ENCODE results near the gene RNASE11. TPM values are rescaled to one million over a fixed set of nuclear protein-coding genes. Genes with fewer than 3 reads are reported as not detected.
"Not testable (repeated sequence)": the region's sequence is repeated elsewhere in the genome, so short reads cannot be mapped to it uniquely, and the experiment has no call there.

The RNASE11 gene
- total RNA-seq, 1 donor from 2014 or later = not detected

GRCh38 chr14:20580242-20580641 lies 7.6 kb downstream of the RNASE11 start:
- no peak for DNase-seq

GRCh38 chr14:20578784-20579502 lies 8.9 kb downstream of the RNASE11 start:
- DNase-seq = no peak

- no peak for DNase-seq
Observed at GRCh38 chr14:20578325-20578724, 9.5 kb downstream of the RNASE11 start.

GRCh38 chr14:20572382-20572990 lies 15.3 kb downstream of the RNASE11 start:
- not testable (repeated sequence) for DNase-seq

- not testable (repeated sequence) for DNase-seq
Observed at GRCh38 chr14:20570720-20571119, 17.1 kb downstream of the RNASE11 start.

GRCh38 chr14:20569865-20570264 lies 17.9 kb downstream of the RNASE11 start:
- DNase-seq = not testable (repeated sequence)

- no peak for DNase-seq
Observed at GRCh38 chr14:20569066-20569465, 18.7 kb downstream of the RNASE11 start.

- no peak for DNase-seq
Observed at GRCh38 chr14:20568393-20568792, 19.4 kb downstream of the RNASE11 start.

GRCh38 chr14:20567199-20567598 lies 20.6 kb downstream of the RNASE11 start:
- DNase-seq = not testable (repeated sequence)

- no peak for DNase-seq
Observed at GRCh38 chr14:20564501-20564997, 23.3 kb downstream of the RNASE11 start.

- DNase-seq = no peak
Observed at GRCh38 chr14:20563971-20564370, 23.8 kb downstream of the RNASE11 start.

GRCh38 chr14:20560961-20561360 lies 26.8 kb downstream of the RNASE11 start, which contains the start of gene RNASE9:
TSS of gene RNASE9 (minus strand) at chr14:20561047.
- DNase-seq = no peak

- no peak for DNase-seq
Observed at GRCh38 chr14:20559461-20559904, 28.3 kb downstream of the RNASE11 start.

GRCh38 chr14:20557212-20557542 lies 30.6 kb downstream of the RNASE11 start:
- DNase-seq = no peak

GRCh38 chr14:20556500-20557211 lies 31.1 kb downstream of the RNASE11 start:
- no peak for DNase-seq

- DNase-seq = no peak
Observed at GRCh38 chr14:20555845-20556244, 32.0 kb downstream of the RNASE11 start.

- DNase-seq = no peak
Observed at GRCh38 chr14:20553024-20553423, 34.8 kb downstream of the RNASE11 start.

- no peak for DNase-seq
Observed at GRCh38 chr14:20551606-20552005, 36.2 kb downstream of the RNASE11 start.

- no peak for DNase-seq
Observed at GRCh38 chr14:20550926-20551325, 36.9 kb downstream of the RNASE11 start.

- no peak for DNase-seq
Observed at GRCh38 chr14:20548414-20549158, 39.2 kb downstream of the RNASE11 start.

- DNase-seq = no peak
Observed at GRCh38 chr14:20546877-20547276, 40.9 kb downstream of the RNASE11 start.

GRCh38 chr14:20539906-20540305 lies 47.9 kb downstream of the RNASE11 start:
- DNase-seq = peak; percentile 4
